Transverse colon (tissue), 4 donors: ENCODE measurements around the gene NPTN. TPM values are rescaled to one million over a fixed set of nuclear protein-coding genes. Genes with fewer than 3 reads are reported as not detected.
A peak's percentile ranks its signal among the peaks of the same experiment; 100 is the strongest.

Experiments used
- DNase-seq: peaks from one replicate; pipeline ENCODE4 v3.0.0-alpha.2; 2019
- H3K27ac ChIP-seq, 4 donors: fragments of 200-600 bp; sonication (generic); 2 replicates each; pipeline ENCODE4 v1.5.1; 2016 to 2018; ENCODE audit warnings: inconsistent platforms in 4 of 4
- H3K27me3 ChIP-seq: fragments of 200-600 bp; sonication (generic); 2 replicates; pipeline ENCODE4 v1.5.1; 2017; ENCODE audit warnings: inconsistent platforms
- H3K36me3 ChIP-seq, 4 donors: fragments of 200-600 bp; sonication (generic); 2 replicates each; pipeline ENCODE4 v1.5.1; 2017 to 2019; ENCODE audit warnings: inconsistent platforms in 4 of 4
- H3K4me1 ChIP-seq, 4 donors: fragments of 200-600 bp; sonication (generic); 2 replicates each; pipeline ENCODE4 v1.5.1; 2017 to 2020; ENCODE audit warnings: inconsistent platforms in 4 of 4
- H3K4me3 ChIP-seq, 4 donors: fragments of 200-600 bp; sonication (generic); 1 replicate in 1 of 4; 2 replicates in 3 of 4; pipeline versions ENCODE4 v1.5.1 to v1.6.1; 2017 to 2019; ENCODE audit warnings: inconsistent platforms in 4 of 4
- H3K9me3 ChIP-seq, 2 donors: fragments of 200-600 bp; sonication (generic); 2 replicates each; pipeline ENCODE4 v1.5.1; 2017 to 2019; ENCODE audit warnings: inconsistent platforms in 2 of 2
- EP300 ChIP-seq: sonication (generic); formaldehyde crosslinking; IDR thresholded peaks from one replicate; pipeline ENCODE4 v1.6.1; 2017; ENCODE audit warnings: antibody characterized with exemption, low read depth
- POLR2A ChIP-seq: fragments of 450-650 bp; IDR thresholded peaks from one replicate; pipeline ENCODE4 v1.6.1; 2016; ENCODE audit warnings: antibody characterized with exemption, mild to moderate bottlenecking, moderate library complexity
- POLR2AphosphoS5 ChIP-seq, 3 donors: sonication (generic); formaldehyde crosslinking; IDR thresholded peaks; one replicate each; pipeline ENCODE4 v1.6.1; 2016; ENCODE audit warnings: antibody characterized with exemption in 3 of 3
- WGBS, 2 donors: methylation state at CpG; one replicate each; pipeline ENCODE4 v1.1.5; 2018; ENCODE audit warnings: low coverage in 1 of 2; 5-methylcytosine and 5-hydroxymethylcytosine counted together
- in situ Hi-C, 4 donors: fragments of 200-750 bp; cut with MboI; loops; one replicate each; pipeline versions ENCODE4 v1.15.0 to v1.15.1; 2017; ENCODE audit warnings: low sequenced_read_pairs in 3 of 4, low pct_ligation_motif_present in 1 of 4, low pct_unique_long_range_greater_than_20kb in 1 of 4
- intact Hi-C: fragments of 100-400 bp; cut with DNase I; formaldehyde crosslinking; loops from one replicate; pipeline ENCODE4 v1.15.1; 2023; ENCODE audit warnings: low total_unique reads
- total RNA-seq, 4 donors: library from RNA; depleted of rRNA; stranded (reverse); fragments of >200 nt; gene quantifications; one replicate each; pipeline ENCODE4 v1.1.0, GENCODE V29; 2016
- TF ChIP-seq, protein P1 (sequence below), 5 experiments: fragments of 200-600 bp in 3 of 5; fragments of 450-650 bp in 2 of 5; sonication (generic) in 3 of 5; IDR thresholded peaks; 1 replicate in 2 of 5; 2 replicates in 3 of 5; pipeline ENCODE4 v1.5.1; 2016 to 2017; ENCODE audit warnings: antibody characterized with exemption in 5 of 5, inconsistent platforms in 3 of 5, mild to moderate bottlenecking in 2 of 5, moderate library complexity in 1 of 5

NPTN gene
- total RNA-seq, 4 donors from 2014 or later = 77.8 to 187 (median 135) TPM

GRCh38 chr15:73602992-73603391, 30.2 kb downstream of the NPTN start:
- Histone ChIP-seq H3K27me3 (no peaks in the 10 kb centered on the region), H3K4me3 (no peak overlapping the region), H3K9me3 (no peaks in the 10 kb centered on the region), H3K36me3 (no peaks in the 10 kb centered on the region), H3K27ac (peak overlapping the region; percentile 73 to 83 (median 78)), H3K4me1 (peaks cover 26 to 83% (median 67%) of the 10 kb centered on the region in 4 donors)
- in situ Hi-C loops (no loop called here), intact Hi-C loops (no loop called here)
- TF ChIP-seq POLR2A (no peak), EP300 (no peak), POLR2AphosphoS5 (IDR thresholded peaks at IDR 0.05) (no peak)
- TF ChIP-seq, protein P1, sequence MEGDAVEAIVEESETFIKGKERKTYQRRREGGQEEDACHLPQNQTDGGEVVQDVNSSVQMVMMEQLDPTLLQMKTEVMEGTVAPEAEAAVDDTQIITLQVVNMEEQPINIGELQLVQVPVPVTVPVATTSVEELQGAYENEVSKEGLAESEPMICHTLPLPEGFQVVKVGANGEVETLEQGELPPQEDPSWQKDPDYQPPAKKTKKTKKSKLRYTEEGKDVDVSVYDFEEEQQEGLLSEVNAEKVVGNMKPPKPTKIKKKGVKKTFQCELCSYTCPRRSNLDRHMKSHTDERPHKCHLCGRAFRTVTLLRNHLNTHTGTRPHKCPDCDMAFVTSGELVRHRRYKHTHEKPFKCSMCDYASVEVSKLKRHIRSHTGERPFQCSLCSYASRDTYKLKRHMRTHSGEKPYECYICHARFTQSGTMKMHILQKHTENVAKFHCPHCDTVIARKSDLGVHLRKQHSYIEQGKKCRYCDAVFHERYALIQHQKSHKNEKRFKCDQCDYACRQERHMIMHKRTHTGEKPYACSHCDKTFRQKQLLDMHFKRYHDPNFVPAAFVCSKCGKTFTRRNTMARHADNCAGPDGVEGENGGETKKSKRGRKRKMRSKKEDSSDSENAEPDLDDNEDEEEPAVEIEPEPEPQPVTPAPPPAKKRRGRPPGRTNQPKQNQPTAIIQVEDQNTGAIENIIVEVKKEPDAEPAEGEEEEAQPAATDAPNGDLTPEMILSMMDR (IDR thresholded peaks at IDR 0.05) = no peak
- 60 to 78% methylated on average over 2 of the region's 2 CpGs for WGBS, 2 donors
- DNase-seq = no peak

DNA sequence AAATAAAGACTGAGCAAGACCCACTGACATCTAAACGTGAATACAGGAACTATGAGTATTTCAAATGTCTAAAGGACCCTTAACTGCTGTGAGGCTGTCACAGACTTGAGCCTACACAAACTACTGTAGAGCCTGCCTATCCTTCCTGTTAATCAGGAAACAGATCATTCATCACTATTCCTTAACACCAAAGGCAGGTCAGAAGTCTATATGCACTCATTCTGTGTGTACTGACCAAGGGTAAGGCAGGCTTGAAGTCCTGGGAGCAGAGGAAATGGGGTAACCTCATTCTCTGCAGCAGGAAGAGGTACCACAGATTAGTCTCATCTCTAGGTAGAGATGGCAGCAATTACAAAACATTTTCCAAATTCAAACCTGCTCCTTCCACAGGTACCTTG, 30.7 kb downstream of the NPTN start:
- in situ Hi-C loops (no loop called here), intact Hi-C loops (no loop called here)
- 0 to 21% methylated on average over 1 of the region's 1 CpG for WGBS, 2 donors
- H3K36me3 ChIP-seq = no peaks in the 10 kb centered on the region
- no peaks in the 10 kb centered on the region for H3K9me3 ChIP-seq
- H3K27me3 ChIP-seq = no peaks in the 10 kb centered on the region
- TF ChIP-seq EP300 (no peak), POLR2AphosphoS5 (IDR thresholded peaks at IDR 0.05) (no peak), POLR2A (no peak)
- TF ChIP-seq, protein P1 (IDR thresholded peaks at IDR 0.05) = no peak
- H3K4me1 ChIP-seq = peaks cover 30 to 83% (median 67%) of the 10 kb centered on the region in 4 donors
- peak overlapping the region; percentile 73 to 83 (median 78) for H3K27ac ChIP-seq
- no peak for DNase-seq
- H3K4me3 ChIP-seq = no peak overlapping the region

- in situ Hi-C loops = no loop called here
- peak; percentile 44 for DNase-seq
- Histone ChIP-seq H3K4me1 (peaks cover 32 to 85% (median 68%) of the 10 kb centered on the region in 4 donors), H3K27ac (peak overlapping the region; percentile 73 to 83 (median 78)), H3K9me3 (no peaks in the 10 kb centered on the region), H3K27me3 (no peaks in the 10 kb centered on the region), H3K36me3 (no peaks in the 10 kb centered on the region), H3K4me3 (no peak overlapping the region)
- no peak for TF ChIP-seq EP300
- TF ChIP-seq, protein P1 (IDR thresholded peaks at IDR 0.05) = no peak
- no peak for TF ChIP-seq POLR2A
- no peak for TF ChIP-seq POLR2AphosphoS5 (IDR thresholded peaks at IDR 0.05)
- WGBS, 2 donors = 38 to 46% methylated on average over 7 of the region's 7 CpGs
- intact Hi-C loops = loop anchor here (1.0 kb wide), 1 partner anchor 31 kb away; no protein-coding TSS in a partner anchor
Measured at GRCh38 chr15:73601451-73602445, 31.4 kb downstream of the NPTN start.

DNA sequence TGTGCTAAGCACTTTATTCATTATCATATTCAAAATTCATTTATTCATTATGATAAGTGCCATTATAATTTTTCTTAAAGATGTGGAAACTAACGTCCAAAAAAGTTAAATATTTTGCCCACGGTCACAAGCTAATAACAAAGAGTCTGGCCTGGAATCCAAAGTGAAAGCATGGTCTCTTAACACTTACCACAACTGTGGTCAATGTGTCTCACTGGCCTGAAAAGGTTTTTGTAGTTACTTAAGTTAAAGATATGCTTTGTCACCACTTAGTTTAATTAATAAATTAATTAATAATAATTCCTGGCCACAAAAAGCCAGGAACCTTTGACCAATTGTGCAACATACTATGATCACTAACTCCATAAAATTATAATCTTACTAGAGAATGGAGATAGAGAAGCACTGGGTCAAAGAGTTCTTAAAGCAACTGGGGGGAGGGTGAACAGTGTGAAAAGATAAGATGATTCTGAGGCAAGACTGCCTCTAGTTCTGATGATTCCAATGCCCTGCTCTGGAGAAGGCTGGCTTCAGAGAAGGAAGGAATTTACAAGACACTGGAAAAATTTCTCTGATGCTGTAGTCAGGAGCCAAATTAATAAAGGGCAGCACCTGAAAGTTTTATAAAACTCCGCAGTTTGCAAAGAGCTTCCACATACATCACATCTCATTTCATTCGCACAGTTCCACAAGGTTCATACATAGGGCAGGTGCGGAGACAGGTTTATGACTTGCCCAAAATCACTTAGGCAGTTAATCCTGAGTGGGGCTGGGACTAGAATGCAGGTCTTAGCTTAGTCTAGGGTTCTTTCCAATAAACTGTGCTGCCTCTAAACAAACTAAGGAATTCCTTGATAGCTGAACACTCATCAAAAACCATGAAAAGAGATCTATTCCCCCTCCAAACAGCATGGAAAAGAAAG, 32.5 kb downstream of the NPTN start:
- no peaks in the 10 kb centered on the region for H3K27me3 ChIP-seq
- no peak overlapping the region for H3K4me3 ChIP-seq
- H3K9me3 ChIP-seq = no peaks in the 10 kb centered on the region
- no peak for TF ChIP-seq EP300
- TF ChIP-seq, protein P1 (IDR thresholded peaks at IDR 0.05) = no peak
- TF ChIP-seq POLR2A = no peak
- no peak for TF ChIP-seq POLR2AphosphoS5 (IDR thresholded peaks at IDR 0.05)
- H3K36me3 ChIP-seq = no peaks in the 10 kb centered on the region
- peaks cover 32 to 86% (median 66%) of the 10 kb centered on the region in 4 donors for H3K4me1 ChIP-seq
- 70 to 73% methylated on average over 3 to 5 of the region's 5 CpGs for WGBS, 2 donors
- in situ Hi-C loops = no loop called here
- peak overlapping the region; percentile 73 to 83 (median 78) for H3K27ac ChIP-seq
- intact Hi-C loops = loop anchor here (1.0 kb wide), 1 partner anchor 32 kb away; no protein-coding TSS in a partner anchor
- no peak for DNase-seq
